Activated CD8-positive, alpha-beta memory T cell treated with anti-CD3 and anti-CD28 coated beads for 48 hours (primary cell): ENCODE results near the gene CYTH3.

ENCODE experiments used
- DNase-seq, 3 experiments: peaks; one replicate each; pipeline ENCODE4 v3.0.0-alpha.2; 2020; ENCODE audit warnings: low read depth in 2 of 3, low spot score in 2 of 3

CYTH3 gene

GRCh38 chr7:6167587-6168476, 104.6 kb downstream of the CYTH3 start:
- DNase-seq, result no peak

- no peak for DNase-seq
These were observed 105.3 kb downstream of the CYTH3 start for GRCh38 chr7:6167004-6167551.

- no peak for DNase-seq
These were observed 106.0 kb downstream of the CYTH3 start for GRCh38 chr7:6166443-6166891.

GRCh38 chr7:6165521-6166320, 106.7 kb downstream of the CYTH3 start:
- DNase-seq, result no peak

- no peak for DNase-seq
These were observed 107.3 kb downstream of the CYTH3 start for GRCh38 chr7:6165075-6165474.

- no peak for DNase-seq
These were observed 107.9 kb downstream of the CYTH3 start for GRCh38 chr7:6164491-6164890.

- DNase-seq, result no peak
These were observed 108.4 kb downstream of the CYTH3 start for GRCh38 chr7:6164010-6164409.

- no peak for DNase-seq
These were observed 109.0 kb downstream of the CYTH3 start for GRCh38 chr7:6163402-6163801.

- DNase-seq, result no peak
These were observed 109.6 kb downstream of the CYTH3 start for GRCh38 chr7:6162650-6163366.

- no peak for DNase-seq
These were observed 110.1 kb downstream of the CYTH3 start for GRCh38 chr7:6162331-6162620.

- no peak for DNase-seq
These were observed 110.7 kb downstream of the CYTH3 start for GRCh38 chr7:6161463-6162330.

- no peak for DNase-seq
These were observed 112.2 kb downstream of the CYTH3 start for GRCh38 chr7:6160191-6160623.

GRCh38 chr7:6159524-6160031, 112.8 kb downstream of the CYTH3 start:
- DNase-seq, result no peak

GRCh38 chr7:6159097-6159483, 113.3 kb downstream of the CYTH3 start:
- DNase-seq, result no peak

- DNase-seq, result no peak
These were observed 113.9 kb downstream of the CYTH3 start for GRCh38 chr7:6158424-6159096.

- no peak for DNase-seq
These were observed 114.6 kb downstream of the CYTH3 start for GRCh38 chr7:6157685-6158423.

GRCh38 chr7:6156734-6157133, 115.7 kb downstream of the CYTH3 start:
- no peak for DNase-seq

GRCh38 chr7:6155596-6155995, 116.8 kb downstream of the CYTH3 start:
- no peak for DNase-seq
